Measurements from ENCODE around the gene LRRC47.

Gene LRRC47

DNA sequence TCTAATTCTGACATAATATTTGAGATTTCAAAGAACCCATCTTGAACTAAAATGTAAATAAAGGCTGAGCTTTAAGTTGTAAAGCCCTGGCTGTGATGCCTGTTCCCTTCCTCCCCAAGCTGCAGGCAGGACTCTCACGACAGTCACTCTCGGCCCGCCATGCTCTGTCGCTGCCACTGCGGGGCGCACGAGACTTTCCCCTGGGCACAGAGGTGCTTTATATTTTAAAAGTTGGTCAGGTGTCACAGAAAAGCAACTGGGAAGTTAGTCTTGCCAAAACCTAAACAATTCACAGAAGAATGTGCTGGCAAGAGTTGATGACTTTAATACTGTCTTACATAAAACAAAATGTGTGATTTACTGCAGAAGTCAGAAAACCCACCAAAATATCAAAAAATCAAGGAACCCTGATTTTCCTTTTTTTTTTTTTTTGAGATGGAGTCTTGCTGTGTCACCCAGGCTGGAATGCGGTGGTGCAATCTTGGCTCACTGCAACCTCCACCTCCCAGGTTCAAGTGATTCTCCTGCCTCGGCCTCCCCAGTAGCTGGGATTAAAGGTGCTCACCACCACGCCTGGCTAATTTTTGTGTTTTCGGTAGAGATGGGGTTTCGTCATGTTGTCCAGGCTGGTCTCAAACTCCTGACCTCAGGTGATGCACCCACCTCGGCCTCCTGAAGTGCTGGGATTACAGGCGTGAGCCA, 10.7 kb downstream of the LRRC47 start:
- no peak for DNase-seq

DNA sequence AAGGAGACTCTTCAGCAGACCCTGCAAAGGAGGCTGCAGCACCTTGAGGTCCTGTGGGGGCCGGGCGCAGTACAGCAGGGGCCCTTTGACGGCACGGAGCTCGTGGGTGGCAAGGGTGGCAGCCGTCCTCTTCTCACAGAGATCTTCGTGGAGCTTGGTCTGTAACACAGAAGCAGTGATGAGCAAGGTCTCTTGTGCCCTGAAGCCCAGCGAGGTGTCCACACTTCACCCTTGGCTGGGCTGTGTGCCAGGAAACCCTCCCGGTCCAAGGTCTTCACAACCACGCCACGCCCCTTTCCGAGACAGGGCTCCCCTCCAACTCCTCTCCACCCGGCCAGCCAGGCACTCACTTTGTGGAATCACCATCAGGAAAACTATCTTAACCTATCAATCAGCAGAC, 11.3 kb downstream of the LRRC47 start:
- DNase-seq, result no peak

DNA sequence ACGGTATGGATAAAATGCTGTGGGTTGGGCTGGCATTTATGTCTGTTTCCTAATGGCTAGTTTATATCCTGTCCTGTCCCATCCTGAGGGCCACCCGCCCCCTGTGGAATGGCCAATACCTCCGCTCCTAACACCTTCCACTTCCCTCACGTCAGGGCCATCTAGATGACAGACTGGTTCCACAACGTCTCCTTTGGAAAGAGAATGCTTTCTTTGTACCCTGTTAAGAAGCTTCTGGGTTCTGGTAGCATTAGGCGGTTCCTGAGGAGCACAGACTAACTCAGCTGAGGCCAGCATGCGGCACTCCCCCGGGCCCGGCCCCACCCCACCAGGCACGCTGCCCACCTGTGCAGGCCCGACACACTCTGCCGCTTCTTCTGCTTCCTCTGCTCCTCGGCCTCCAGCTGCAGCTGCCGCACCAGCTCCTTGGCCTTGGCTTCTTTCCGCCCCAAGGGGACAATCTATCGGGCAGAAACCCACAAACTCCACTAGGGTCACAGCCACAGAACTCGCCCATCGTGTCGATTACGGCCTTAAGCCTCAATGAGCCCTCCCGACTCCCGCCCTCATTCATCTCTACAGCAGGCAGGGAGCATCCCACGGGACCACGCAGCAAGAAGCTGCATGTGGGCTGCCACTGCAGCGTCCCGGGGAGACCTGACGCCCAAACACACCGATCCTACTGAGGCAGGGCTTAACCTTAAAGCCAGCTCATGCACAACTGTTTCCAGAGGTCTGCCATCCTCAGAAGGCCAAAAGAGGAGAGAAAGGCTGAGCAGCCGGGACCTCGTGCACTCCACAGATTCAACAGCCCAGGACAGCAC, 12.4 kb downstream of the LRRC47 start:
- DNase-seq, result no peak

DNA sequence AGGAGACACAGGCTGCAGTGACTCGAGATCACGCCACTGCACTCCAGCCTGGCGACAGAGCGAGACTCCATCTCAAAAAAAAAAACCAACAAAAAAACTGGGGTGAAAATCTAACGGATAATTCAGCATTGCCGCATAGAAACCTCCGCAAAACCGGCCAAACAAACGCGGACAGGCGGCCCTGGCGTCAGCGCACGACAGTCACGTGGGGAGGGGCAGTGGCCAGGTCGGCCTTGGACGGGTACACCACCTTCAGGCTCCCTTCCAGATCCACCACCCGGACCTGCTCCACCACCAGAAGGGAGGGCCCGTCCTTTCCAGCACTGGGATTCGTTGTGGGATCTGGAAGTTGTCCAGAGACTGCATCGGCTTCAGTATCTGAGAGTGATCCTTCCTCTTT, 15.4 kb downstream of the LRRC47 start:
- no peak for DNase-seq

DNA sequence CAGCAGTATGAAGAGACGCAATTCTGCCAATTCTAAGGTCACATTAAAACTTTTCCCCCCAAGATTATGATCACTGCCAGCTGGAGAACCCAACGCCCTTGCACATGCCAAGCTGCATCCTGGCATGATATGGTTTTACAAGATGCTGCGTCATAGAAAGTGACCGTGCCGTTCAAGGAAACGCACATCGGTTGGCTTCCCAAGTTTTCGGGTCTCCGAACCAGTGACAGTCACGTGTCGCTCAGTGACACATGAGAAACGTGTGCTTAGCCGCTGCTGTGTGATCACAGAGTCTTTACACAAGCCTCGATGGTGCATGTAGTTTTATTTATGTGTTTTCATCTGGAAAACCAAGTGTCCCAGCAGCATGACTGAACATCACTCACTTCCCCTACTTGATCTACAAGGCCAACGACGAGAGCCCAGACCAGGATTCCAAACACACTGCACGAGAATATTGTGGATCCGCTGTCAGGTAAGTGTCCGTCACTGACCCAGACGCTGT, 16.3 kb downstream of the LRRC47 start:
- no peak for DNase-seq

DNA sequence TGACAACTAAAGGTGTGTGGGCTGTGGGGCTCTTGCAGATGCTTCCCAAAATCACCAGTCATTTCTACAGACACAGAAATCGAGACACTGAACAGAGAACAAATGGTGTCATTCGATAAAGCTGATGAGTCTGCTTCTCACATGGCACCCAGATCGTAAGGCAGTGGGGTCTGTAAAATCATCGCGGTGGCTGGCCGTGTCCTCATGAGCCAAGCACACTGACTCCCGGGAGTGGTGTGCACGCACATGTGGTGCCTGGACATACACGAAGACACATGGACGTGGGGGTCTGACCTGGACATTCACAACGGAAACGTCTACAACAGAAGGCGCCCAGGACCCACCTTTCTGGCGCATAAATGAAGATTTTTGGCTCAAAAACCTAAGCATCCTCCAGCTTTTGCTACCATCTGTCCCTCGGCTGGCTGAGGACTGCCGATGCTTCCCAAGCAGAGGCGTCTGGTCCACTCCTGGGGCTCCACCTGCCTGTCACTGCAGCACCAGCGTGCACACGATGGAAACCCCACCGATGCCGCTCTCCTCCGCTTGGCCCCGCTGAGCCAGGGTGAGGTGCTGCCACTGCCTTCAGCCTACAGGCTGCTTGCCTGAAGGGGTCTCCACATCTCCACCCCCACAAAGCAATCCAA, 16.9 kb downstream of the LRRC47 start:
- DNase-seq, result no peak

DNA sequence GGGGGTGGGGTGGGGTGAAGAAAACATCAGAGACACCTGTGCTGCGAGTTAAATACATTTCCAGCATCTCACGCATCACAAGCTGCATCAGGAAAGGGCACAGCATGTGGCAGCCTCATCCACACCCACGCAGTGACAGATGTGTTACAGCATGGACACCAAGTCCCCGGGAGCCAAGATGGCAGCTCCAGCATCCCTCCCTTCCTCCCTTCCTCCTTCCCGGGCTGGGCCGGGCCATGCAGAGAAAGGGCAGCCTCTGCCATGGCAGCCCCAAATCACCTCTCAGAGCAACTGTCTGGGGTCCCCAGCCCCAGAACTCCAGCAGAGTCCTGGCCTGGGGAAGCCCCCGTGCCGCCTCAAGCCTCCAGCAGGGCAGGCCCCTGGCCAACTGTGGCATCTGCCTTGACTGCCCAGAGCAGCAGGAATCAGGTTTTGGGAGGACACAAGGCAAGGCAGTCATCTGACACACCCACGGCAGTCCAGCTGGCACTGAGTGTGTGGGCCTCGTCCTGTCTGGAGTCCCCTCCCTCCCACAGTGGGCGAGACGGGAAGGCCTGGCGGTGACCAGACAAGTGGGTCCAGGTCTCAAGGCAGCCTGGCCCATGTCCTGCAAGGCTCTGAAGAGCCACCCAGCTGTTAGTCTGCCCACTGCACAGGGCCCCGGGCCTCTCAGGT, 17.6 kb downstream of the LRRC47 start:
- no peak for DNase-seq

DNA sequence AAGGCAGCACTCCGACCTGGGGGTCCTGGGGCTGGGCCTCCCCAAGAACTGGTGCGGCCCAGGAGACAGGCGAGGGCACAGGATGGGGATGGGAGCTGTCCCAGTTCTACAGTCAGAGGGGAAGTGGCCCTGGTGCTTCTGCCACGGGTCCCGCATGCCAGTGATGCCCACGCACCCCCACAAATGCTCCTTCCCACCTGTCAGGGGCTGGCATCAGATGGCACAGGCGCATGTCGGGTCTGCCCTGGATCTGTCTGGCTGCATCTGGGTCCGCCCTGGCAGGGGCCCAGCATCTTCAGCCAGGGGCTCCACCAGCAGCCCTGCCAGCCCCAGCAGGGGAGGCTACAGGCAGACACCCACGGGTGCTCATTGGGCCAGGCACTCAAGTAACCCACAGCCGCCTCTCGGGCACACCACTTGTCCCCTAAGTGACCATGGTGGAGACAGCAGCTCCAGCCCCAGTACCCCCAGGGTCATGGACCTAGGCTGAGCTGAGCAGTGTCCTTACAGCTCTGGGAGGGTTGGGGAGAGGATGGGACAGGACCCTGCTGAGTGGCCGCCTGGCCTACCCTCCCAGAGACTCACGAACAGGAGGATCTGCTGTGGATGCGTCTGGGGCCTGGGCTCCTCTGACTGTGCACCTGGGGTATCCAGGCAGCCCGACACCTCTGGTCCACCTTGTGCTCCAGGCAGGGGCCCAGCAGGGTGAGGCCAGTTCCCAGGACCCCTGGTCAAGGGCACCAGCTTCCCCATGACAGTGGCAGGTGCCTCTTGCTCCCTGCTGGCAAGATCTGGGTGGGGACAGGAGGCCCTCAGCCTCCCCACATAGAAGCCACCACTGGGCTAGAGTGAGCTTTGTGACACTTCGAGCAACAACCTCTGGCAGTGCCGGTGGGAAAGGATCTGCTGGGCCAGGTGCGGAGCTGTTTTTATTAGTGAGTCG, 18.4 kb downstream of the LRRC47 start:
- DNase-seq, result no peak

DNA sequence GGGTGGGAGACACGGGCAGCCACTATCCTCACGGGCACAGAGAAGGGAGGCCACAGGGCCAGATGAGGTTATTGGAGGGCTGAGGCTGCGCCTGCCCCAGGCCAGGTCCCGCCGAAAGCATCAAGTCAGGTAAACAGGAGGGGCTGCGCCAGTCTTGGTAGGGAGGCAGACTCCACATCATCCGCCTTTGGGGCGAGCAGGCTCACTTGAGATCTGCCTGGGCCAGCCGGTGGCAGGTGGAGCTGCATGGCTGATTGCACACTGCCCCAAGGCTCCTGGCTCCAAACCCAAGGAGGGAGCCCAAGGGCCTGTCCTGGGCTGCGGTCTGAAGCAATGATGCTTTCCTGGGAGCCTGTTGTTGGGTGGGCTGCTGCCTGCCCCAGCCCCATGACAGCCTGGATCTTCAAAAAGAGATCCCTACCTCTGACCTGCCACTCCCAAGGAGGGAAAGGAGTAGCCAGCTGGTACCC, 19.2 kb downstream of the LRRC47 start:
- DNase-seq, result no peak

DNA sequence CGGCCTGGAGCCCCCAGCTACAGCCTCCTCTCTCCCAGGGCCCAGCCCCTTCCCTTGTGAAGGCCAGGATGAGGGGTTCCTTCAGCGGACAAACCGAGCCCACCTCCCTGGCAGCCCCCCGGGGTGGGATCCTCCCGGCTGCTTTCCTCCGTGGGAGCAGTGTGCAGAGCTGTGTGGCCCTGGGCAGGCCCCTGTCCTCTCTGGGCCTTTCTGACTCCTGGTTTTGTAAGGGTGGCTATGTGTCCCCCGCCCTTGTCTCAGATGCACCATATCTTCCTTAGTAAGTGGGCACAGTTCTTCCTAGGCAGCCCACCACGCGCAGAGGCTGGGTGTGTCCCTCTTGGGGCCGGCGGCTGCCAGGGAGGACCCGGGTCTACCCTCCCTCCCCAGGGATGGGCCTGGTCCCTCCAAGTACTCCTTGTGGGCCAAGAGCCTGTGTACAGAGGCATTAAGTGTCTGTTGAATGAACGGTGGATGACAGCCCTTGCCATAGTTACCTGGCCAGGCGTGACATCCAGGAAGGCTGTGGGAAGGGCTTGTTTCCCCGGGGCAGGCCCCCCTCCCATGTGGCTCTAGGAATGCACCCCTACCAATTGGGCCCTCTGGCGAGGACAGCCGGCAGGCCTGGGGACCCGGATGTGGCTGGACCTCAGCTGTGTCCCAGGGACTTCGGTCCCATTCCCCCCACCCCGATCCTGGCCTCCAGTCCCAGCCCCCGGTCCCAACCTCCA, 19.9 kb downstream of the LRRC47 start:
- DNase-seq, result no peak

DNA sequence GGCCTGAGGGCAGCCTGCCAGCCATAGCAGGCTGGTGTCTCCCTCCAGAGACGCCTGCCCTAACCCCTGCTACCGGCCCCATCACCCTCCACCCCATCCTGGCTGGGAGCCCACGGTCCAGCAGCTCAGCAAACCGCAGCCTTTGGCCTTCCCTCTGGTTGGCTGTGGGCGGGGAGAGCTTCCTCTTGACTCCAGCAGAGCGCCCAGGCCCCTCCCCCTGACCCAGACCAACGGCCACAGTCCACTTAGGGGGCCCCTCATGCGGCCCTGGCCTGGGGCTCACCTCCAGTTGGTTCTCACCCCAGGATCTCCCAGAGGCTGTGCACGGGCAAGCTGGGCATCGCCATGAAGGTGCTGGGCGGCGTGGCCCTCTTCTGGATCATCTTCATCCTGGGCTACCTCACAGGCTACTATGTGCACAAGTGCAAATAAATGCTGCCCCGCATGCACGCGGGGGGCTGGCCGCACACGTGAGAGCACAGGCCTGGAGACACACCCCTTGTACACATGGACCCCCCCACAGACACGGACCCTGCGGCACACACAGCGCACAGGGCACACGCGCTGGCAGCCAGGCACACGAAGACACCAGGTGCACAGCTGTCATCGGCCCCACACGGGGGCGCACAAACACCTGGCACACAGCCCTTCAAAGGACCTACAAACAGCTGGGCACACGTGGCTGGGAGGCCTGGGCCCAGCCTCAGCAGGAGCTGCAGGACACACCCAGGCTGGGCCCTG, 20.6 kb downstream of the LRRC47 start:
- peak; percentile 58 for DNase-seq

DNA sequence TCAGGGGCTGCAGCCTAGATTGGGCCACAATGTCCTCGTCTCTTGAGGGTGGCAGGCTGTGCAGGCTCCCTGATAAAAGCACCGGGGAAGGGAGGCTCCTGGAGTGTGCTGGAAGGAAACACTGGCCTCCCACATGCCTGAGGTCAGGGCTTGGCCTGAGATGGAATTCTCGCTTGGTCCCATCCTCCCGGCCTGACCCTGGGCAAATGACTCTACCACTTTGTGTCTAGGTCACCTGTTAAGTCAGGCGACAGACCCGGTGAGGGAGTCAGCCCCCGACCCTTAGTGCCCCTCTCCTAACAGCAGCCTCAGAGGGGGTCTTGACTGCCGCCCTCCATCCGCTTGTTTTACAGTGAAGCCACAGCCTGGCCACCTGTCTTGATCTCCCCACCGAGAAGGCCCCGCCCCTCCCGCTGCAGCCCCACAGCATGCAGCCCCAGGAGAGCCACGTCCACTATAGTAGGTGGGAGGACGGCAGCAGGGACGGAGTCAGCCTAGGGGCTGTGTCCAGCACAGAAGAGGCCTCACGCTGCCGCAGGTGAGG, 21.3 kb downstream of the LRRC47 start:
- DNase-seq, result no peak

DNA sequence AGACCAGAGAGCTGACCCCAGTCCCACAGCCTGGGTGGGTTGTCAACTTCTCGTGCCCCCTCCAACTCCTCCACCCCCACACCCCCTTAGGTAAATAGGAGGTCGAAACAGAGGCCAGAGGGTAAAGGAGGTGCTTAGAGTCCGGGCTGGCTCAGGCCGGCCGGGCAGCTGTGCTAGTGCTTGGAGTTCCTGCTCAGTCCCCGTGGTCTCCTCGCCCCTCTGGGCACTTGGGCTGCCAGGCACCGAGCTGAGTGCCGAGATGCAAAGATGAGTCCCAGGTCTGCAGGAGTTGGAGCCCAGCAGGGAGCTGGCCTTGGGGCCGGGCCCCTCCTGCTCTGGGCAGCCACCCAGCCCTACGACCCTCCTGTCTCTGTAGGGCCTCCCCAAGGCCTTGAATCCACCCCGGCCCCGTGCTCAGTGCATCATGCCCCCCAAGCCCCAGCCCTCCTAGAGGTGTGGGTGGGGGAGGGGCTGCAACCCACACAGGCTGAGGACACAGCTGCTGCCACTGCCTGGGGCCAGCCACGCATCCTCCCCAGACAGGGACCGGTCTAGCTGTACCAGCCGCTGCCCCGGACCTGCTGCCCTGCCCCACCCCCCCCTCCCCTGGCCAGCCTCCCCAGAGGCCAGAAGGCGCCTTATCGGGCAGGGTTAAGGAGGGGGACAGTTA, 21.9 kb downstream of the LRRC47 start:
- no peak for DNase-seq

DNA sequence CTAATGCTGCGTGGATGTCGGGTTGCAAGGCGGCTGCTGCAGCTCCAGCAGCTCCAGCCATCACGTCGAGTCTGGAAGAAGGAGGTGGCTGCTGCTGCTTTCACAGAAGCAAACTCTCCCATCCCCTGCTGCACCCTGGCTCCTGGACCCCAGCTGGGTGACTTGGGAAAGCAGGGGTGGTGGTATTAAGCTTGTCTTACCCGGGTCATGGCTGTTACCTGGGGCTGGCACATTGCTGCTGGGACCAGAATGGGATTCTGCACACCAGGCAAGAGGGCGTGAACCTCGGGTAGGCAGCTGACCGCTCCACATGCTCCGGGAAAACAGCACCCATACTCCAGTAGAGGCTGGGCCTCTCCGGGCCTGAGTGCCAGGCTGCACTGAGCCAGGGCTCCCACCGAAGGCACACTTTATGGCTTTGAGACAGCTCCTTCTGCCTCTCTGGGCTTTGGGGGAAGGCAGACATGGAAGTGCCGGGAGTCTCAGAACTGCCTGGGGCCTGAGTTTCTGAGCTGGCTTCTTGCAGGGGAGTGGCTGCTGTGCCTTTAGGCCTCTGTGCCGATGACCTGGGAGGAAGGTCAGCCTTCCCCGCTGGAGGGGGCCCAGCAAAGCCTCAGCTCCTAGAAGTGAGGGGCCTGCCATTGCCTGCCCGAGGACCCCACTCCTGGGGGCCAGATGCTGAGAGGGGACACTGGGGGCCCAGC, 22.6 kb downstream of the LRRC47 start:
- DNase-seq, result no peak

DNA sequence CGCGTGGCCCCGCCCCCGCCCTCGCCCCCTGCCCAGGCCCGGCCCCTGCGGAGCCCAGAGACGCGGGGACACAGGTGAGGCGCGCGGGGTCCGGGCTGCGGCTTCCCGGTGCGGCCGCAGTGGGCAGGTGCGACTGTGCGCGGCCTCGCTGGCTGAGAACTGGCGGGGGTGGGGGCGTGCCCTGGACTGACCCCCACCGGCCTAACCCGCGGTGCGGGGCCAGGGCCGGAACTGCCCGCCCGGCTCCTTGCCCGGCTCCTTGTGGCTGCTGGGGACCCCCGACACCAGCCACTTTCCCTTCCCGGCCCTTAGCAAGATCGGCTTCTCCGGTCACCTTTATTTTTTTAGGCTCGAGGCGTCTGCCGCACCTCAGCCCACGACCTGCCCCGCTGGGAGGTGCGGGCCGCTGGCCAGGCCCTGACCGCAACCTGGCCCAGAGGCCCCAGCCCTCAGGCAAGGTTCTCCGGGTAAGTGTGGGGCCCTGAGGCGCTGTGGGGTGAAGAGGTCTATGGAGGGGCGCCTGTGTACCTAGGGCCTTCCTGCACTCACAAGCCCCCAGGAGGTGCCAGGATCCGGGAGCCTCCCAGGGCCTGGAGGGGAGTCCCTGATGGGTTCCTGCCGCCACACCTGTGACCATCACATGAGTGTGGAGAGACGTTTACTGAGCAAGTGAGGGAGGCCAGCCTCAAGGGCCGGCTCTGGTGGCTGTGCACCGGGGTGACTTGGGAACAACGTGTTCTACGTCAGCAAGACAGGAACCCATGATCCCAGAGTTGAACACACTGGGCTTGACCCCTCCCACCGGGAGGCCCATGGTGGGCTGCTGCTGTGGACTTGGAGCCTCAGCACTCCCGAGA, 23.4 kb downstream of the LRRC47 start, which contains the start of gene SMIM1:
Gene SMIM1 (plus strand): TSS at position 35 of the 857 bp plus-strand sequence. CDS start 2,625 bp downstream, outside the sequence.
- no peak for DNase-seq

DNA sequence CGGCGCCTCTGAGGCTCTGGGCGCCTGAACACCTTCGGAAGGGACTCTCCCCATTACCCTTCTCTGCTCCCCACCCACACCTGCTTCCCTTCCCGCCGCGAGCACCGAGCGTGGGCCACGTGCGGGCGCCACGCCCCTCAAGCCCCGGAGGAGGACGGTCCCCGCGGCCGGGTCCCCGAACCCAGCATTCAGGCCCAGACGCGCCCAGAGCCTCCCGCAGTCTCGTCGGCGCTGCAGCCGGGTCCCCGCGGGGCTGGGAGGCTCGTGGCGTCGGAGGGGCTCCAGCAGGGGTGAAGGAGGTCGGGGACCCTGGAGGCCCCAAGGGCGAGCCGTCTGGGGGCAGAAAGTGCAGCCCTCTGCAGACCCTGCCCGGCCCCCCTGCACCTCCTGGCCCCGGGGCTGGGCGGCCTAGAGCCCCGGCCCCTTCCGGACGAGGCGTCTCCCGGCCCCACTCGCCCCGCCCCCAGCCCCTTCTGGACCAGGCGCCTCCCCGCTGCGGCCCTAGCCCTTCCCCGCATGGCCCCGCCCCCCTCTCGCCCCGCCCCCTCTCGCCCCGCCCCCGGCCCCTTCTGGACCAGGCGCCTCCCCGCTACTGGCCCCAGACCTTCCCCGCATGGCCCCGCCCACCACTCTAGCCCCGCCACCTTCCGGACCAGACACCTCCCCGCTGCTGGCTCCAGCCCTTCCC, 24.1 kb downstream of the LRRC47 start:
- DNase-seq, result peak; percentile 93
